Neural crest cell (in vitro differentiated cells): ENCODE measurements around the gene CREB5. TPM values are rescaled to one million over a fixed set of nuclear protein-coding genes. Genes with fewer than 3 reads are reported as not detected.

Experiments
- DNase-seq: peaks from one replicate; pipeline ENCODE4 v3.0.0; 2021; ENCODE audit warnings: low read depth, mixed read lengths, low spot score
- H3K27ac Mint-ChIP-seq: one replicate; pipeline ENCODE4 v1.8.0; 2021; ENCODE audit warnings: mild to moderate bottlenecking, mixed read lengths; ENCODE audit not compliant: unreplicated experiment
- H3K27me3 Mint-ChIP-seq: 2 replicates; pipeline ENCODE4 v1.8.0; 2021; ENCODE audit warnings: low read depth, mild to moderate bottlenecking, mixed read lengths
- H3K36me3 Mint-ChIP-seq: 2 replicates; pipeline ENCODE4 v1.8.0; 2021; ENCODE audit warnings: low read depth, mild to moderate bottlenecking, mixed read lengths
- H3K4me1 Mint-ChIP-seq: 2 replicates; pipeline ENCODE4 v1.8.0; 2021; ENCODE audit warnings: mixed read lengths
- H3K4me3 Mint-ChIP-seq: one replicate; pipeline ENCODE4 v1.8.0; 2021; ENCODE audit warnings: mild to moderate bottlenecking, mixed read lengths
- H3K9me3 Mint-ChIP-seq: 2 replicates; pipeline ENCODE4 v1.8.0; 2021; ENCODE audit warnings: mixed read lengths
- CTCF ChIP-seq: fragments of 200-600 bp; sonication (generic); conservative IDR thresholded peaks from 2 replicates; pipeline ENCODE4 v1.5.0; 2021; ENCODE audit warnings: antibody characterized with exemption, mild to moderate bottlenecking
- total RNA-seq: library from RNA; stranded (reverse); gene quantifications from 2 replicates; pipeline ENCODE4 v1.2.1, GENCODE V29; 2021

CREB5 gene
- total RNA-seq, 1 donor from 2014 or later, result 8.3 TPM

- no peak overlapping the region for H3K4me3 Mint-ChIP-seq
- no peak overlapping the region for H3K27ac Mint-ChIP-seq
- DNase-seq, result no peak
- no peaks in the 10 kb centered on the region for H3K9me3 Mint-ChIP-seq
- no peak for TF ChIP-seq CTCF
- H3K27me3 Mint-ChIP-seq, result no peaks in the 10 kb centered on the region
- H3K4me1 Mint-ChIP-seq, result peaks cover 3% of the 10 kb centered on the region
- H3K36me3 Mint-ChIP-seq, result no peaks in the 10 kb centered on the region
These were observed 305.2 kb downstream of the CREB5 start for GRCh38 chr7:28717445-28718054.

- peaks cover 8% of the 10 kb centered on the region for H3K4me1 Mint-ChIP-seq
- no peaks in the 10 kb centered on the region for H3K36me3 Mint-ChIP-seq
- no peaks in the 10 kb centered on the region for H3K9me3 Mint-ChIP-seq
- DNase-seq, result no peak
- no peak for TF ChIP-seq CTCF
- H3K4me3 Mint-ChIP-seq, result no peak overlapping the region
- no peaks in the 10 kb centered on the region for H3K27me3 Mint-ChIP-seq
- H3K27ac Mint-ChIP-seq, result no peak overlapping the region
These were observed 305.8 kb downstream of the CREB5 start for GRCh38 chr7:28718055-28718481.

- Mint-ChIP-seq H3K27me3 (no peaks in the 10 kb centered on the region), H3K4me1 (peaks cover 13% of the 10 kb centered on the region), H3K4me3 (no peak overlapping the region), H3K27ac (no peak overlapping the region), H3K9me3 (no peaks in the 10 kb centered on the region), H3K36me3 (no peaks in the 10 kb centered on the region)
- no peak for TF ChIP-seq CTCF
- DNase-seq, result no peak
These were observed 306.2 kb downstream of the CREB5 start for GRCh38 chr7:28718545-28718944.

GRCh38 chr7:28722684-28723083 lies 310.4 kb downstream of the CREB5 start:
- DNase-seq, result no peak
- H3K4me1 Mint-ChIP-seq, result peaks cover 35% of the 10 kb centered on the region
- no peak for TF ChIP-seq CTCF
- H3K36me3 Mint-ChIP-seq, result no peaks in the 10 kb centered on the region
- H3K27ac Mint-ChIP-seq, result no peak overlapping the region
- H3K27me3 Mint-ChIP-seq, result no peaks in the 10 kb centered on the region
- H3K4me3 Mint-ChIP-seq, result no peak overlapping the region
- H3K9me3 Mint-ChIP-seq, result no peaks in the 10 kb centered on the region

GRCh38 chr7:28723336-28723735 lies 311.0 kb downstream of the CREB5 start:
- Mint-ChIP-seq H3K9me3 (no peaks in the 10 kb centered on the region), H3K36me3 (no peaks in the 10 kb centered on the region), H3K4me1 (peaks cover 35% of the 10 kb centered on the region), H3K4me3 (no peak overlapping the region), H3K27me3 (no peaks in the 10 kb centered on the region), H3K27ac (peak overlapping the region; percentile 97)
- no peak for DNase-seq
- TF ChIP-seq CTCF, result no peak
